ENCODE data around the gene SLC6A9. TPM values are rescaled to one million over a fixed set of nuclear protein-coding genes. Genes with fewer than 3 reads are reported as not detected.

The SLC6A9 gene
- total RNA-seq, 1 donor from 2014 or later: 22.8 TPM

- Mint-ChIP-seq H3K4me3 (peak overlapping the region; percentile 98), H3K4me1 (peaks cover 27% of the 10 kb centered on the region), H3K27me3 (ENCODE audit: low read depth) (no peaks in the 10 kb centered on the region), H3K27ac (ENCODE audit: unreplicated experiment) (no peak overlapping the region), H3K9me3 (no peaks in the 10 kb centered on the region), H3K36me3 (ENCODE audit: low read depth) (no peaks in the 10 kb centered on the region)
- no peak for TF ChIP-seq CTCF (conservative IDR thresholded peaks at IDR 0.05)
- no peak for DNase-seq (ENCODE audit: low read depth, low spot score)
These were observed 61.9 kb downstream of the SLC6A9 start for GRCh38 chr1:43969416-43969745.

- TF ChIP-seq CTCF (conservative IDR thresholded peaks at IDR 0.05): no peak
- Mint-ChIP-seq H3K4me1 (peaks cover 19% of the 10 kb centered on the region), H3K9me3 (no peaks in the 10 kb centered on the region), H3K27ac (ENCODE audit: unreplicated experiment) (no peak overlapping the region), H3K27me3 (ENCODE audit: low read depth) (no peaks in the 10 kb centered on the region), H3K36me3 (ENCODE audit: low read depth) (no peaks in the 10 kb centered on the region), H3K4me3 (peak overlapping the region; percentile 58)
- DNase-seq (ENCODE audit: low read depth, low spot score): peak; percentile 57
These were observed 62.8 kb downstream of the SLC6A9 start for GRCh38 chr1:43968348-43968948.

- no peak for TF ChIP-seq CTCF (conservative IDR thresholded peaks at IDR 0.05)
- Mint-ChIP-seq H3K9me3 (no peaks in the 10 kb centered on the region), H3K4me3 (no peak overlapping the region), H3K36me3 (ENCODE audit: low read depth) (no peaks in the 10 kb centered on the region), H3K27me3 (ENCODE audit: low read depth) (no peaks in the 10 kb centered on the region), H3K4me1 (peaks cover 11% of the 10 kb centered on the region), H3K27ac (ENCODE audit: unreplicated experiment) (no peak overlapping the region)
- no peak for DNase-seq (ENCODE audit: low read depth, low spot score)
These were observed 65.9 kb downstream of the SLC6A9 start for GRCh38 chr1:43965316-43965715.

GRCh38 chr1:43963890-43964289 lies 67.4 kb downstream of the SLC6A9 start:
- no peaks in the 10 kb centered on the region for H3K4me1 Mint-ChIP-seq
- H3K9me3 Mint-ChIP-seq: no peaks in the 10 kb centered on the region

GRCh38 chr1:43963006-43963405 lies 68.3 kb downstream of the SLC6A9 start:
- TF ChIP-seq CTCF (conservative IDR thresholded peaks at IDR 0.05): no peak
- no peak for DNase-seq (ENCODE audit: low read depth, low spot score)
- Mint-ChIP-seq H3K36me3 (ENCODE audit: low read depth) (peaks cover 5% of the 10 kb centered on the region), H3K27ac (ENCODE audit: unreplicated experiment) (no peak overlapping the region), H3K9me3 (no peaks in the 10 kb centered on the region), H3K27me3 (ENCODE audit: low read depth) (no peaks in the 10 kb centered on the region), H3K4me1 (no peaks in the 10 kb centered on the region), H3K4me3 (no peak overlapping the region)

More at GRCh38 chr1:43963890-43964289, 67.4 kb downstream of the SLC6A9 start:
- TF ChIP-seq CTCF (conservative IDR thresholded peaks at IDR 0.05): no peak
- Mint-ChIP-seq H3K4me3 (no peak overlapping the region), H3K27me3 (ENCODE audit: low read depth) (no peaks in the 10 kb centered on the region), H3K27ac (ENCODE audit: unreplicated experiment) (no peak overlapping the region), H3K36me3 (ENCODE audit: low read depth) (peaks cover 3% of the 10 kb centered on the region)
- DNase-seq (ENCODE audit: low read depth, low spot score): no peak

Data from neural crest cell (in vitro differentiated cells).